WTC11 (cell line): Measurements from ENCODE around the gene FAM151A.

ENCODE experiments used
- CTCF ChIP-seq: fragments of 200-600 bp; IDR thresholded peaks from 2 replicates; pipeline ENCODE4 v1.8.0; 2022; ENCODE audit warnings: antibody characterized with exemption
- IRF2 ChIP-seq: sonication (generic); formaldehyde crosslinking; IDR thresholded peaks from 2 replicates; pipeline ENCODE4 v1.8.0; 2022; ENCODE audit warnings: low read depth, missing genetic modification reagents, borderline replicate concordance
- NFYB ChIP-seq: sonication (generic); formaldehyde crosslinking; conservative IDR thresholded peaks from 2 replicates; pipeline ENCODE4 v1.8.0; 2022; ENCODE audit warnings: low read depth, missing genetic modification reagents
- SMAD3 ChIP-seq: sonication (generic); formaldehyde crosslinking; IDR thresholded peaks from 2 replicates; pipeline ENCODE4 v1.8.0; 2022; ENCODE audit warnings: missing genetic modification reagents, mild to moderate bottlenecking, borderline replicate concordance
- ZNF121 ChIP-seq: sonication (generic); formaldehyde crosslinking; IDR thresholded peaks from 2 replicates; pipeline ENCODE4 v1.8.0; 2023; ENCODE audit warnings: missing genetic modification reagents
- TF ChIP-seq, protein P1 (sequence below): sonication (generic); formaldehyde crosslinking; IDR thresholded peaks from 2 replicates; pipeline ENCODE4 v1.8.0; 2023; ENCODE audit warnings: missing genetic modification reagents

- TF ChIP-seq ZNF121 (CRISPR knock-in tag): no peak
- TF ChIP-seq CTCF: no peak
- TF ChIP-seq IRF2 (CRISPR knock-in tag): no peak
- no peak for TF ChIP-seq NFYB (CRISPR knock-in tag)
- no peak for TF ChIP-seq SMAD3 (CRISPR knock-in tag)
- TF ChIP-seq, protein P1, sequence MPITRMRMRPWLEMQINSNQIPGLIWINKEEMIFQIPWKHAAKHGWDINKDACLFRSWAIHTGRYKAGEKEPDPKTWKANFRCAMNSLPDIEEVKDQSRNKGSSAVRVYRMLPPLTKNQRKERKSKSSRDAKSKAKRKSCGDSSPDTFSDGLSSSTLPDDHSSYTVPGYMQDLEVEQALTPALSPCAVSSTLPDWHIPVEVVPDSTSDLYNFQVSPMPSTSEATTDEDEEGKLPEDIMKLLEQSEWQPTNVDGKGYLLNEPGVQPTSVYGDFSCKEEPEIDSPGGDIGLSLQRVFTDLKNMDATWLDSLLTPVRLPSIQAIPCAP (CRISPR knock-in tag): no peak
These were observed 20.8 kb downstream of the FAM151A start for GRCh38 chr1:54602554-54602953.
